GM12878 (cell line): ENCODE data around the gene HSD17B14. TPM values are rescaled to one million over a fixed set of nuclear protein-coding genes. Genes with fewer than 3 reads are reported as not detected.

ENCODE experiments used
- CBX5 ChIP-seq: sonication (generic); IDR thresholded peaks from 2 replicates; pipeline ENCODE4 v1.6.1; 2016; ENCODE audit warnings: low read depth, moderate library complexity, mild to moderate bottlenecking, inconsistent platforms
- CEBPB ChIP-seq, 2 experiments: fragments of 150-350 bp in 1 of 2; IDR thresholded peaks; 2 replicates each; pipeline ENCODE4 v1.6.1; 2012 to 2014; ENCODE audit warnings: low read depth in 2 of 2, low read length in 2 of 2, borderline replicate concordance in 1 of 2, inconsistent platforms in 1 of 2
- EGR1 ChIP-seq, 2 experiments: IDR thresholded peaks; 1 replicate in 1 of 2; 2 replicates in 1 of 2; pipeline ENCODE4 v1.6.1; 2011 to 2012; ENCODE audit warnings: low read depth in 2 of 2, low read length in 2 of 2, borderline replicate concordance in 1 of 2, mild to moderate bottlenecking in 1 of 2, moderate library complexity in 1 of 2
- ESRRA ChIP-seq: IDR thresholded peaks from 2 replicates; pipeline ENCODE4 v1.6.1; 2012; ENCODE audit warnings: mild to moderate bottlenecking, low read length, improper control_type of control experiment
- GABPA ChIP-seq: IDR thresholded peaks from 2 replicates; pipeline ENCODE4 v1.6.1; 2014; ENCODE audit warnings: antibody characterized with exemption, low read depth, mild to moderate bottlenecking, inconsistent platforms
- HDGF ChIP-seq: fragments of 450-650 bp; IDR thresholded peaks from 2 replicates; pipeline ENCODE4 v1.6.1; 2016; ENCODE audit warnings: antibody characterized with exemption
- IKZF2 ChIP-seq, 2 experiments: fragments of 450-650 bp; IDR thresholded peaks; 2 replicates each; pipeline ENCODE4 v1.6.1; 2017; ENCODE audit warnings: mild to moderate bottlenecking in 2 of 2, moderate library complexity in 2 of 2
- JUND ChIP-seq: IDR thresholded peaks from 2 replicates; pipeline ENCODE4 v1.6.1; 2012; ENCODE audit warnings: low read depth, mild to moderate bottlenecking, low read length, improper control_type of control experiment, moderate library complexity
- NFIC ChIP-seq: IDR thresholded peaks from 2 replicates; pipeline ENCODE4 v1.6.1; 2012; ENCODE audit warnings: low read depth, mild to moderate bottlenecking, inconsistent platforms, low read length, moderate library complexity
- NRF1 ChIP-seq: conservative IDR thresholded peaks from 2 replicates; pipeline ENCODE4 v1.6.1; 2011; ENCODE audit warnings: mild to moderate bottlenecking, low read depth, low read length, improper control_type of control experiment
- SMC3 ChIP-seq: IDR thresholded peaks from 2 replicates; pipeline ENCODE4 v1.6.1; 2011; ENCODE audit warnings: low read length, improper control_type of control experiment, borderline replicate concordance
- STAT3 ChIP-seq: IDR thresholded peaks from 2 replicates; pipeline ENCODE4 v1.6.1; 2011; ENCODE audit warnings: low read depth, low read length, improper control_type of control experiment
- SUPT20H ChIP-seq: IDR thresholded peaks from 2 replicates; pipeline ENCODE4 v1.6.1; 2011; ENCODE audit warnings: low read depth, mild to moderate bottlenecking, low read length, moderate library complexity, borderline replicate concordance; ENCODE audit not compliant: control insufficient read depth
- TARDBP ChIP-seq: IDR thresholded peaks from 2 replicates; pipeline ENCODE4 v1.6.1; 2016; ENCODE audit warnings: borderline replicate concordance
- TCF7 ChIP-seq: IDR thresholded peaks from 2 replicates; pipeline ENCODE4 v1.6.1; 2014; ENCODE audit warnings: antibody characterized with exemption, borderline replicate concordance
- ZNF217 ChIP-seq: fragments of 450-650 bp; IDR thresholded peaks from 2 replicates; pipeline ENCODE4 v1.6.1; 2017; ENCODE audit warnings: antibody characterized with exemption, mild to moderate bottlenecking
- ZNF384 ChIP-seq: IDR thresholded peaks from 2 replicates; pipeline ENCODE4 v1.6.1; 2012; ENCODE audit warnings: low read depth, mild to moderate bottlenecking, low read length, improper control_type of control experiment, borderline replicate concordance
- ZNF622 ChIP-seq: fragments of 450-650 bp; IDR thresholded peaks from 2 replicates; pipeline ENCODE4 v1.6.1; 2017; ENCODE audit warnings: mild to moderate bottlenecking, inconsistent platforms
- polyA plus RNA-seq, 11 experiments: library from polyadenylated mRNA; depleted of rRNA in 4 of 11; unstranded in 6 of 11; stranded (reverse) in 5 of 11; fragments of >200 nt; fragmentation: Nextera tagmentation in 4 of 11; fragmentation: Illumina TruSeq in 1 of 11; extraction: Ambion mirVana in 4 of 11; extraction: Trizol in 1 of 11; gene quantifications; 1 replicate in 1 of 11; 2 replicates in 10 of 11; pipeline versions ENCODE4 v1.2.1 to v1.2.3, GENCODE V29; 2011 to 2016; ENCODE audit warnings: inconsistent platforms in 2 of 11, missing spikeins in 2 of 11, low read depth in 1 of 11
- total RNA-seq, 4 experiments: library from RNA; depleted of rRNA in 3 of 4; stranded (reverse); fragments of >200 nt in 3 of 4; fragmentation: Illumina TruSeq in 1 of 4; extraction: Trizol in 1 of 4; gene quantifications; 2 replicates each; pipeline versions ENCODE4 v1.2.1 to v1.2.3, GENCODE V29; 2013 to 2021
- TF ChIP-seq, protein P1 (sequence below): fragments of 450-650 bp; formaldehyde crosslinking; IDR thresholded peaks from 2 replicates; pipeline ENCODE4 v1.5.0; 2022; ENCODE audit warnings: mild to moderate bottlenecking, missing genetic modification characterization
- TF ChIP-seq, protein P2 (sequence below): fragments of 450-650 bp; IDR thresholded peaks from 2 replicates; pipeline ENCODE4 v1.6.1; 2017; ENCODE audit warnings: borderline replicate concordance
- TF ChIP-seq, protein P3 (sequence below): fragments of 450-650 bp; IDR thresholded peaks from 2 replicates; pipeline ENCODE4 v1.6.1; 2016; ENCODE audit warnings: mild to moderate bottlenecking
- TF ChIP-seq, protein P4 (sequence below): fragments of 450-650 bp; formaldehyde crosslinking; IDR thresholded peaks from 2 replicates; pipeline ENCODE4 v1.4.0; 2020; ENCODE audit warnings: mild to moderate bottlenecking, moderate library complexity

The HSD17B14 gene
- total and polyA plus RNA-seq, 10 of the 15 experiments (the other 5 are each of a cell fraction or from before 2014, with no cell fraction given), result 0.21 to 4.1 (median 0.61) TPM

DNA sequence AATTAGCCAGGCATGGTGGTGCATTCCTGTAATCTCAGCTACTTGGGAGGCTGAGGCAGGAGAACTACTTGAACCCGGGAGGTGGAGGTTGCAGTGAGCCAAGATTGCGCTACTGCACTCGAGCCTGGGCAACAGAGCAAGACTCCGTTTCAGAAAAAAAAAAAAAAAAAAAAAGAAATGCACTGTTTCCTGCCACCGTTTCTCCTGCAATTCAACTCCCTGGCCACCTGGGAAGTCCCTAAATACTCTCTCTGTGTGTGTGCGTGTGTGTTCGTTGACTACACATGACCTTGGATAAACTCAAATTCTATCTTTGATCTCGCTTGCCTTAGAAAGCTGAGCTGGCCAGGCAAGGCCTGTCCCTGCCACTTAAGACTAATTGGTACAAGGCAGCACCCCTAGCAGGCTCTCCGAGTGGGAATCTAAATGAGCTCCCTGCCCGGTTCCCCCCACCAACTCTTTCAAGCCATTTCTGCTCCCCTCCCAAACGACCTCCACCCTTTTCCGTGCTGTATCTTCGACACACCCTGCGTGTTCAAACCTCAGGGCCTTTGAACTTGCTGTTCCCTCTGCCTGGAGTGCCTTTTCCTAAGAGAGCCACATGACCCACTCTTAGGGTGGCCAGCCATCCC lies 20.3 kb downstream of the HSD17B14 start (continued):
- TF ChIP-seq, protein P1, sequence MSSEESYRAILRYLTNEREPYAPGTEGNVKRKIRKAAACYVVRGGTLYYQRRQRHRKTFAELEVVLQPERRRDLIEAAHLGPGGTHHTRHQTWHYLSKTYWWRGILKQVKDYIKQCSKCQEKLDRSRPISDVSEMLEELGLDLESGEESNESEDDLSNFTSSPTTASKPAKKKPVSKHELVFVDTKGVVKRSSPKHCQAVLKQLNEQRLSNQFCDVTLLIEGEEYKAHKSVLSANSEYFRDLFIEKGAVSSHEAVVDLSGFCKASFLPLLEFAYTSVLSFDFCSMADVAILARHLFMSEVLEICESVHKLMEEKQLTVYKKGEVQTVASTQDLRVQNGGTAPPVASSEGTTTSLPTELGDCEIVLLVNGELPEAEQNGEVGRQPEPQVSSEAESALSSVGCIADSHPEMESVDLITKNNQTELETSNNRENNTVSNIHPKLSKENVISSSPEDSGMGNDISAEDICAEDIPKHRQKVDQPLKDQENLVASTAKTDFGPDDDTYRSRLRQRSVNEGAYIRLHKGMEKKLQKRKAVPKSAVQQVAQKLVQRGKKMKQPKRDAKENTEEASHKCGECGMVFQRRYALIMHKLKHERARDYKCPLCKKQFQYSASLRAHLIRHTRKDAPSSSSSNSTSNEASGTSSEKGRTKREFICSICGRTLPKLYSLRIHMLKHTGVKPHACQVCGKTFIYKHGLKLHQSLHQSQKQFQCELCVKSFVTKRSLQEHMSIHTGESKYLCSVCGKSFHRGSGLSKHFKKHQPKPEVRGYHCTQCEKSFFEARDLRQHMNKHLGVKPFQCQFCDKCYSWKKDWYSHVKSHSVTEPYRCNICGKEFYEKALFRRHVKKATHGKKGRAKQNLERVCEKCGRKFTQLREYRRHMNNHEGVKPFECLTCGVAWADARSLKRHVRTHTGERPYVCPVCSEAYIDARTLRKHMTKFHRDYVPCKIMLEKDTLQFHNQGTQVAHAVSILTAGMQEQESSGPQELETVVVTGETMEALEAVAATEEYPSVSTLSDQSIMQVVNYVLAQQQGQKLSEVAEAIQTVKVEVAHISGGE (CRISPR knock-in tag), result no peak
- no peak for TF ChIP-seq STAT3
- TF ChIP-seq CEBPB (IDR thresholded peaks at IDR 0.05; ENCODE audit: borderline replicate concordance in 1 of 2, low read depth in 2 of 2, low read length in 2 of 2), result no peak
- TF ChIP-seq SUPT20H, result no peak
- TF ChIP-seq HDGF, result no peak
- peak; percentile 87 for TF ChIP-seq ZNF384
- TF ChIP-seq NFIC, result no peak
- TF ChIP-seq EGR1 (IDR thresholded peaks at IDR 0.05; ENCODE audit: borderline replicate concordance in 1 of 2, low read depth in 2 of 2, low read length in 2 of 2), result no peak
- TF ChIP-seq, protein P2, sequence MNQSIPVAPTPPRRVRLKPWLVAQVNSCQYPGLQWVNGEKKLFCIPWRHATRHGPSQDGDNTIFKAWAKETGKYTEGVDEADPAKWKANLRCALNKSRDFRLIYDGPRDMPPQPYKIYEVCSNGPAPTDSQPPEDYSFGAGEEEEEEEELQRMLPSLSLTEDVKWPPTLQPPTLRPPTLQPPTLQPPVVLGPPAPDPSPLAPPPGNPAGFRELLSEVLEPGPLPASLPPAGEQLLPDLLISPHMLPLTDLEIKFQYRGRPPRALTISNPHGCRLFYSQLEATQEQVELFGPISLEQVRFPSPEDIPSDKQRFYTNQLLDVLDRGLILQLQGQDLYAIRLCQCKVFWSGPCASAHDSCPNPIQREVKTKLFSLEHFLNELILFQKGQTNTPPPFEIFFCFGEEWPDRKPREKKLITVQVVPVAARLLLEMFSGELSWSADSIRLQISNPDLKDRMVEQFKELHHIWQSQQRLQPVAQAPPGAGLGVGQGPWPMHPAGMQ, result no peak
- TF ChIP-seq NRF1, result no peak
- TF ChIP-seq TARDBP, result no peak
- TF ChIP-seq, protein P3, sequence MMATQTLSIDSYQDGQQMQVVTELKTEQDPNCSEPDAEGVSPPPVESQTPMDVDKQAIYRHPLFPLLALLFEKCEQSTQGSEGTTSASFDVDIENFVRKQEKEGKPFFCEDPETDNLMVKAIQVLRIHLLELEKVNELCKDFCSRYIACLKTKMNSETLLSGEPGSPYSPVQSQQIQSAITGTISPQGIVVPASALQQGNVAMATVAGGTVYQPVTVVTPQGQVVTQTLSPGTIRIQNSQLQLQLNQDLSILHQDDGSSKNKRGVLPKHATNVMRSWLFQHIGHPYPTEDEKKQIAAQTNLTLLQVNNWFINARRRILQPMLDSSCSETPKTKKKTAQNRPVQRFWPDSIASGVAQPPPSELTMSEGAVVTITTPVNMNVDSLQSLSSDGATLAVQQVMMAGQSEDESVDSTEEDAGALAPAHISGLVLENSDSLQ, result no peak
- TF ChIP-seq JUND, result no peak
- TF ChIP-seq IKZF2 (IDR thresholded peaks at IDR 0.05), result peak in 1 of 2 experiments; percentile 71; a peak in 2 of 4 replicates
- TF ChIP-seq GABPA, result no peak
- TF ChIP-seq SMC3, result no peak
- peak; percentile 18; the same call in 1 of the 2 replicates for TF ChIP-seq ZNF217
- TF ChIP-seq, protein P4, sequence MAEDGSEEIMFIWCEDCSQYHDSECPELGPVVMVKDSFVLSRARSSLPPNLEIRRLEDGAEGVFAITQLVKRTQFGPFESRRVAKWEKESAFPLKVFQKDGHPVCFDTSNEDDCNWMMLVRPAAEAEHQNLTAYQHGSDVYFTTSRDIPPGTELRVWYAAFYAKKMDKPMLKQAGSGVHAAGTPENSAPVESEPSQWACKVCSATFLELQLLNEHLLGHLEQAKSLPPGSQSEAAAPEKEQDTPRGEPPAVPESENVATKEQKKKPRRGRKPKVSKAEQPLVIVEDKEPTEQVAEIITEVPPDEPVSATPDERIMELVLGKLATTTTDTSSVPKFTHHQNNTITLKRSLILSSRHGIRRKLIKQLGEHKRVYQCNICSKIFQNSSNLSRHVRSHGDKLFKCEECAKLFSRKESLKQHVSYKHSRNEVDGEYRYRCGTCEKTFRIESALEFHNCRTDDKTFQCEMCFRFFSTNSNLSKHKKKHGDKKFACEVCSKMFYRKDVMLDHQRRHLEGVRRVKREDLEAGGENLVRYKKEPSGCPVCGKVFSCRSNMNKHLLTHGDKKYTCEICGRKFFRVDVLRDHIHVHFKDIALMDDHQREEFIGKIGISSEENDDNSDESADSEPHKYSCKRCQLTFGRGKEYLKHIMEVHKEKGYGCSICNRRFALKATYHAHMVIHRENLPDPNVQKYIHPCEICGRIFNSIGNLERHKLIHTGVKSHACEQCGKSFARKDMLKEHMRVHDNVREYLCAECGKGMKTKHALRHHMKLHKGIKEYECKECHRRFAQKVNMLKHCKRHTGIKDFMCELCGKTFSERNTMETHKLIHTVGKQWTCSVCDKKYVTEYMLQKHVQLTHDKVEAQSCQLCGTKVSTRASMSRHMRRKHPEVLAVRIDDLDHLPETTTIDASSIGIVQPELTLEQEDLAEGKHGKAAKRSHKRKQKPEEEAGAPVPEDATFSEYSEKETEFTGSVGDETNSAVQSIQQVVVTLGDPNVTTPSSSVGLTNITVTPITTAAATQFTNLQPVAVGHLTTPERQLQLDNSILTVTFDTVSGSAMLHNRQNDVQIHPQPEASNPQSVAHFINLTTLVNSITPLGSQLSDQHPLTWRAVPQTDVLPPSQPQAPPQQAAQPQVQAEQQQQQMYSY (CRISPR knock-in tag), result no peak
- no peak for TF ChIP-seq CBX5
- no peak for TF ChIP-seq TCF7
- TF ChIP-seq ZNF622, result no peak
- TF ChIP-seq ESRRA, result peak; percentile 67; the same call in 1 of the 2 replicates
